GM12878 (cell line): ENCODE measurements around the gene KLHL30. TPM values are rescaled to one million over a fixed set of nuclear protein-coding genes. Genes with fewer than 3 reads are reported as not detected.

ENCODE experiments used
- ATAC-seq: fragments of 200-7000 bp; cut with Tn5 transposase; 3 replicates; pipeline ENCODE4 v1.9.1; 2020; ENCODE audit warnings: mild to moderate bottlenecking, moderate library complexity
- BruUV-seq: library from RNA; stranded (reverse); fragments of 400-500 nt; replicated peaks from 2 replicates; lab custom pipeline; 2021; lab: Mats Ljungman, UMichigan
- CTCF ChIA-PET: fragments of 300-600 bp; sonication (Branson Sonifier 250); formaldehyde crosslinking; extraction: SDS; loops from one replicate; lab custom pipeline; 2021; ENCODE audit warnings: inconsistent platforms; lab: Yijun Ruan, JAX
- POLR2A ChIA-PET: fragments of 350-600 bp; formaldehyde crosslinking; extraction: SDS; loops from one replicate; lab custom pipeline; 2021; ENCODE audit warnings: inconsistent platforms; lab: Charles Lee
- RAD21 ChIA-PET: fragments of 300-600 bp; sonication (Branson Sonifier 250); formaldehyde crosslinking; loops from one replicate; lab custom pipeline; 2023; ENCODE audit warnings: antibody characterized with exemption; ENCODE audit not compliant: unreplicated experiment; lab: Charles Lee
- SMC1A ChIA-PET: fragments of 300-600 bp; sonication (Branson Sonifier 250); formaldehyde crosslinking; loops from one replicate; lab custom pipeline; 2023; ENCODE audit not compliant: unreplicated experiment, uncharacterized antibody; lab: Charles Lee
- DNase-seq: peaks from one replicate; pipeline ENCODE4 v3.0.0-alpha.2; 2011; ENCODE audit warnings: low read depth, low spot score
- FAIRE-seq: peaks from 3 replicates; lab custom pipeline; 2011; peaks lifted over from hg19 to GRCh38; lab: Jason Lieb, UNC
- H2AFZ ChIP-seq: 2 replicates; pipeline ENCODE4 v1.6.0; 2011; ENCODE audit warnings: low read depth, low read length, control low read depth; ENCODE audit not compliant: control insufficient read depth
- H3K27ac ChIP-seq: 2 replicates; pipeline ENCODE4 v1.5.1; 2011; ENCODE audit warnings: control low read depth; ENCODE audit not compliant: control insufficient read depth, insufficient read depth
- H3K27me3 ChIP-seq, 2 experiments: replicated peaks in 1 of 2; 2 replicates each; pipeline versions ENCODE4 v1.6.0 to v1.6.1; 2011; ENCODE audit warnings: low read length in 1 of 2; ENCODE audit not compliant: control insufficient read depth in 2 of 2, insufficient read depth in 2 of 2
- H3K36me3 ChIP-seq, 2 experiments: 2 replicates each; pipeline ENCODE4 v1.5.1; 2011; ENCODE audit warnings: low read length in 1 of 2; ENCODE audit not compliant: control insufficient read depth in 2 of 2, insufficient read depth in 2 of 2
- H3K4me1 ChIP-seq: 2 replicates; pipeline ENCODE4 v1.6.1; 2011; ENCODE audit warnings: mild to moderate bottlenecking, low read length, moderate library complexity, mixed read lengths; ENCODE audit not compliant: control insufficient read depth, insufficient read depth
- H3K4me2 ChIP-seq: 2 replicates; pipeline ENCODE4 v1.6.0; 2011; ENCODE audit warnings: control low read depth; ENCODE audit not compliant: control insufficient read depth, insufficient read depth
- H3K4me3 ChIP-seq: fragments of 200-600 bp; sonication (generic); 2 replicates; pipeline ENCODE4 v1.5.1; 2016
- H3K79me2 ChIP-seq: 2 replicates; pipeline ENCODE4 v1.6.0; 2011; ENCODE audit warnings: low read length; ENCODE audit not compliant: control insufficient read depth, insufficient read depth
- H3K9ac ChIP-seq: 2 replicates; pipeline ENCODE4 v1.8.0; 2011; ENCODE audit warnings: low read length, control low read depth, mixed read lengths; ENCODE audit not compliant: control insufficient read depth, insufficient read depth
- H3K9me3 ChIP-seq: replicated peaks from 3 replicates; pipeline ENCODE4 v1.5.1; 2011; ENCODE audit warnings: mild to moderate bottlenecking, low read length; ENCODE audit not compliant: control insufficient read depth, insufficient read depth
- H4K20me1 ChIP-seq: 2 replicates; pipeline ENCODE4 v1.6.0; 2011; ENCODE audit not compliant: control insufficient read depth, insufficient read depth
- ATF2 ChIP-seq: IDR thresholded peaks from 2 replicates; pipeline ENCODE4 v1.6.1; 2012; ENCODE audit warnings: low read length, inconsistent platforms
- BACH1 ChIP-seq: fragments of 450-650 bp; IDR thresholded peaks from 2 replicates; pipeline ENCODE4 v1.6.1; 2017; ENCODE audit warnings: mild to moderate bottlenecking, borderline replicate concordance
- BHLHE40 ChIP-seq, 2 experiments: fragments of 450-650 bp in 1 of 2; IDR thresholded peaks; 2 replicates each; pipeline ENCODE4 v1.6.1; 2011 to 2017; ENCODE audit warnings: low read depth in 2 of 2, borderline replicate concordance in 1 of 2, improper control_type of control experiment in 1 of 2, low read length in 1 of 2, mild to moderate bottlenecking in 1 of 2
- CBFB ChIP-seq: IDR thresholded peaks from 2 replicates; pipeline ENCODE4 v1.6.1; 2016; ENCODE audit warnings: antibody characterized with exemption, low read depth
- CBX5 ChIP-seq: sonication (generic); IDR thresholded peaks from 2 replicates; pipeline ENCODE4 v1.6.1; 2016; ENCODE audit warnings: low read depth, moderate library complexity, mild to moderate bottlenecking, inconsistent platforms
- CHD4 ChIP-seq: fragments of 200-600 bp; sonication (generic); IDR thresholded peaks from 2 replicates; pipeline ENCODE4 v1.6.1; 2016; ENCODE audit warnings: mild to moderate bottlenecking
- IRF3 ChIP-seq: fragments of 450-650 bp; IDR thresholded peaks from 2 replicates; pipeline ENCODE4 v1.6.1; 2014; ENCODE audit warnings: mild to moderate bottlenecking
- NR2C2 ChIP-seq: IDR thresholded peaks from 2 replicates; pipeline ENCODE4 v1.6.1; 2011; ENCODE audit warnings: borderline replicate concordance, low read depth; ENCODE audit not compliant: control insufficient read depth, insufficient read length
- PML ChIP-seq: IDR thresholded peaks from 2 replicates; pipeline ENCODE4 v1.6.1; 2012; ENCODE audit warnings: low read length, inconsistent platforms
- POLR2A ChIP-seq: IDR thresholded peaks from 2 replicates; pipeline ENCODE4 v1.6.1; 2011; ENCODE audit warnings: low read depth, mild to moderate bottlenecking, low read length
- RAD21 ChIP-seq: IDR thresholded peaks from 2 replicates; pipeline ENCODE4 v1.6.1; 2011; ENCODE audit warnings: mild to moderate bottlenecking, low read depth, low read length, moderate library complexity; ENCODE audit not compliant: insufficient read depth
- RFX5 ChIP-seq: IDR thresholded peaks from 2 replicates; pipeline ENCODE4 v1.6.1; 2011; ENCODE audit warnings: low read depth, low read length, improper control_type of control experiment
- SIN3A ChIP-seq: IDR thresholded peaks from 2 replicates; pipeline ENCODE4 v1.6.1; 2012; ENCODE audit warnings: low read depth, low read length, improper control_type of control experiment
- SRF ChIP-seq, 2 experiments: IDR thresholded peaks; 2 replicates each; pipeline ENCODE4 v1.6.1; 2011; ENCODE audit warnings: low read depth in 2 of 2, low read length in 2 of 2, mild to moderate bottlenecking in 1 of 2, moderate library complexity in 1 of 2
- SUZ12 ChIP-seq: fragments of 200-600 bp; sonication (generic); IDR thresholded peaks from one replicate; pipeline ENCODE4 v1.6.1; 2018; ENCODE audit warnings: antibody characterized with exemption, mild to moderate bottlenecking; ENCODE audit not compliant: unreplicated experiment
- USF2 ChIP-seq: IDR thresholded peaks from 2 replicates; pipeline ENCODE4 v1.6.1; 2011; ENCODE audit warnings: low read depth, low read length, improper control_type of control experiment, borderline replicate concordance
- ZBED1 ChIP-seq: IDR thresholded peaks from 2 replicates; pipeline ENCODE4 v1.6.1; 2016; ENCODE audit warnings: borderline replicate concordance
- WGBS: methylation state at CpG from one replicate; pipeline ENCODE4 v1.1.6; 2016; ENCODE audit warnings: low lambda C conversion rate; ENCODE audit not compliant: insufficient replicate concordance, insufficient coverage; ENCODE audit errors: missing lambda C conversion rate; 5-methylcytosine and 5-hydroxymethylcytosine counted together
- in situ Hi-C: fragments of 300-500 bp; cut with MboI; formaldehyde crosslinking; loops from 9 replicates; pipeline ENCODE4 v1.14.3; 2018; ENCODE audit warnings: mixed read lengths
- intact Hi-C: fragments of 100-400 bp; cut with micrococcal nuclease; formaldehyde crosslinking; loops from one replicate; pipeline ENCODE4 v1.14.2; 2022; ENCODE audit not compliant: unreplicated experiment
- polyA plus RNA-seq, 11 experiments: library from polyadenylated mRNA; depleted of rRNA in 4 of 11; unstranded in 6 of 11; stranded (reverse) in 5 of 11; fragments of >200 nt; fragmentation: Nextera tagmentation in 4 of 11; fragmentation: Illumina TruSeq in 1 of 11; extraction: Ambion mirVana in 4 of 11; extraction: Trizol in 1 of 11; gene quantifications; 1 replicate in 1 of 11; 2 replicates in 10 of 11; pipeline versions ENCODE4 v1.2.1 to v1.2.3, GENCODE V29; 2011 to 2016; ENCODE audit warnings: inconsistent platforms in 2 of 11, missing spikeins in 2 of 11, low read depth in 1 of 11
- total RNA-seq, 4 experiments: library from RNA; depleted of rRNA in 3 of 4; stranded (reverse); fragments of >200 nt in 3 of 4; fragmentation: Illumina TruSeq in 1 of 4; extraction: Trizol in 1 of 4; gene quantifications; 2 replicates each; pipeline versions ENCODE4 v1.2.1 to v1.2.3, GENCODE V29; 2013 to 2021
- TF ChIP-seq, protein P1 (sequence below): IDR thresholded peaks from 2 replicates; pipeline ENCODE4 v1.6.1; 2012; ENCODE audit warnings: low read depth, low read length, improper control_type of control experiment

Gene KLHL30
- total and polyA plus RNA-seq, 10 of the 15 experiments (the other 5 are each of a cell fraction or from before 2014, with no cell fraction given): 0.03 TPM; not detected in 9

GRCh38 chr2:238100821-238101771, 37.4 kb upstream of the KLHL30 start:
- Histone ChIP-seq H4K20me1 (no peaks in the 10 kb centered on the region), H2AFZ (no peak overlapping the region), H3K4me2 (no peak overlapping the region), H3K9me3 (no peaks in the 10 kb centered on the region), H3K9ac (no peak overlapping the region), H3K4me1 (peaks cover 11% of the 10 kb centered on the region), H3K27ac (no peak overlapping the region), H3K36me3 (no peaks in the 10 kb centered on the region), H3K4me3 (no peak overlapping the region), H3K27me3 (no peaks in the 10 kb centered on the region), H3K79me2 (no peaks in the 10 kb centered on the region)
- ChIA-PET CTCF (no interaction called here), POLR2A (no interaction called here), RAD21 (no interaction called here), SMC1A (no interaction called here)
- DNase-seq (no peak), FAIRE-seq (no peak), ATAC-seq (no peak)
- intact Hi-C loops (no loop called here), in situ Hi-C loops (no loop called here)
- no peak for TF ChIP-seq RAD21
- no peak for TF ChIP-seq BACH1
- TF ChIP-seq SRF (IDR thresholded peaks at IDR 0.05; ENCODE audit: low read depth in 2 of 2, low read length in 2 of 2): no peak
- TF ChIP-seq SIN3A: no peak
- no peak for TF ChIP-seq CBX5
- TF ChIP-seq BHLHE40 (IDR thresholded peaks at IDR 0.05; ENCODE audit: borderline replicate concordance in 1 of 2, low read depth in 2 of 2, low read length in 1 of 2): no peak
- no peak for TF ChIP-seq PML
- TF ChIP-seq IRF3: no peak
- no peak for TF ChIP-seq RFX5
- TF ChIP-seq CHD4: no peak
- TF ChIP-seq CBFB: no peak
- TF ChIP-seq ZBED1: no peak
- no peak for TF ChIP-seq ATF2
- no peak for TF ChIP-seq NR2C2
- TF ChIP-seq, protein P1, sequence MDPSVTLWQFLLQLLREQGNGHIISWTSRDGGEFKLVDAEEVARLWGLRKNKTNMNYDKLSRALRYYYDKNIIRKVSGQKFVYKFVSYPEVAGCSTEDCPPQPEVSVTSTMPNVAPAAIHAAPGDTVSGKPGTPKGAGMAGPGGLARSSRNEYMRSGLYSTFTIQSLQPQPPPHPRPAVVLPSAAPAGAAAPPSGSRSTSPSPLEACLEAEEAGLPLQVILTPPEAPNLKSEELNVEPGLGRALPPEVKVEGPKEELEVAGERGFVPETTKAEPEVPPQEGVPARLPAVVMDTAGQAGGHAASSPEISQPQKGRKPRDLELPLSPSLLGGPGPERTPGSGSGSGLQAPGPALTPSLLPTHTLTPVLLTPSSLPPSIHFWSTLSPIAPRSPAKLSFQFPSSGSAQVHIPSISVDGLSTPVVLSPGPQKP: no peak
- TF ChIP-seq POLR2A: no peak
- no peak for TF ChIP-seq SUZ12
- no peak for TF ChIP-seq USF2
- BruUV-seq: no TSS peak
- 73% methylated on average over 28 of the region's 28 CpGs for WGBS
